HG03060 (cell line): ENCODE data around the gene CERS6.
A peak's percentile ranks its signal among the peaks of the same experiment; 100 is the strongest.
"Not testable (repeated sequence)": the region's sequence is repeated elsewhere in the genome, so short reads cannot be mapped to it uniquely, and the experiment has no call there.

Experiments used
- ATAC-seq: cut with Tn5 transposase; IDR thresholded peaks from one replicate; pipeline ENCODE4 v1.9.1; 2021; ENCODE audit warnings: low read depth, moderate number of reproducible peaks; ENCODE audit not compliant: unreplicated experiment

Gene CERS6

GRCh38 chr2:168455645-168456520 lies at the start of gene CERS6:
Gene CERS6, plus strand, starts transcription at chr2:168456272. Its CDS starts 177 bp downstream, at chr2:168456449.
- ATAC-seq, result peak; percentile 75

DNA sequence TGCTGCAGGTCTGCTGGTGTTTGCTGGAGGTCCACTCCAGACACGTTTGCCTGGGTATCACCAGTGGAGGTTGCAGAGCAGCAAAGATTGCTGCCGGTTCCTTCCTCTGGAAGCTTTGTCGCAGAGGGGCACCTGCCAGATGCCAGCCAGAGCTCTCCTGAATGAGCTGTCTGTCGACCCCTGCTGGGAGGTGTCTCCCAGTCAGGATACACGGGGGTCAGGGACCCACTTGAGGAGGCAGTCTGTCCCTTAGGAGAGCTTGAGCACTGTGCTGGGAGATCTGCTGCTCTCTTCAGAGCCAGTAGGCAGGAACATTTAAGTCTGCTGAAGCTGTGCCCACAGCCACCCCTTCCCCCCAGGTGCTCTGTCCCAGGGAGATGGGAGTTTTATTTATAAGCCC lies 43.8 kb upstream of the CERS6 start:
- ATAC-seq, result not testable (repeated sequence)

GRCh38 chr2:168413101-168413500 lies 43.0 kb upstream of the CERS6 start:
- ATAC-seq, result not testable (repeated sequence)

DNA sequence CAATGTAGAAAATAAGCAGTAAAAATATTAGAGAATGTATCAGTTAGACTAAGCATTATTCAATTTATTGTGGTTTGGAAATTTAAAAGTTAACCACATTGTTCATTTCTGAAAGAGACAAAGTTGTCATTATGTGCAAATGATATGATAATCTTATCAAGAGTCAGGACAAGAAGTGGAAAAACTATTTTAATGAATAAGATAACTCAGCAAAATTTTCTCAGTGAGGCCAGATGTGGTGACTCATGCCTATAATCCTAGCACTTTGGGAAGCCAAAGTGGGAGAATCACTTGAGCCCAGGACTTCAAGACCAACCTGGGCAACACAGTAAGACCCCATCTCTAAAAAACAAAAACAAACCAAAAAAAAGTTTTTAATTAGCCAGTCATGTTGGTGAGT lies 39.5 kb upstream of the CERS6 start:
- ATAC-seq, result no peak

GRCh38 chr2:168422584-168422983 lies 33.5 kb upstream of the CERS6 start:
- no peak for ATAC-seq

DNA sequence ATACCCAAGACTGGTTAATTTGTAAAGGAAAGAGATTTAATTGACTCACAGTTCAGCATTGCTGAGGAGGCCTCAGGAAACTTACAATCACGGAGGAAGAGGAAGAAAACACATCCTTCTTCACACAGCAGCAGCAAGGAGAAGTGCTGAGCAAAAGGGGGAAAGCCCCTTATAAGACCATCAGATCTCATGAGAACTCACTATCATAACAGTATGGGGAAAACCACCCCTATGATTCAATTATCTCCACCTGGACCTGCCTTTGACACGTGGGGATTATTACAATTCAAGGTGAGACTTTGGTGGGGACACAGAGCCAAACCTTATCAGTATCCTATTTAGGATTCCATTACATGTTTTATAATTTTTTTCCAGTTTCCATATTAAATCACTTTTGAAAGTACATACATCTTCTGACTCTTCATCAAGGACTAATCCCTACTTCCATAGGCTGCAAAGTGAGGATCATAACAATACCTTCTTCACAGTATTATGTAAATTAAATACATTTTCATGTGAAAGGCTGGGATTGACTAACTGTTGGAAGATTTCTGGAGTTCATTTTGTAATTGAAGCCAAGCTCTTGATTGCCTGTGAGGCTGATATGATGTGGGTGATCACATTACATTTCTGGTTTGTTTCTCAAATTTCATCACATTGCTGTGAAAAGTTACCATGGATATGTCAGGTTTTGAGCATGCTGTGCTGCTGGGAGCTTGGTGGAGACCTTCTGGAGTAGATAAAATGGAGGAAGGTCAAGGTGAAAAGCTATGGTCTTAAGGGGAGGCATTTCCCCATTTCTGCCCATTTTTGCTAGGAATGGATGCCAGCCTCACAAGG lies 31.7 kb upstream of the CERS6 start:
- ATAC-seq, result no peak

GRCh38 chr2:168424971-168425370 lies 31.1 kb upstream of the CERS6 start:
- ATAC-seq, result no peak

- ATAC-seq, result no peak
These were observed 29.2 kb upstream of the CERS6 start for GRCh38 chr2:168426861-168427260.

DNA sequence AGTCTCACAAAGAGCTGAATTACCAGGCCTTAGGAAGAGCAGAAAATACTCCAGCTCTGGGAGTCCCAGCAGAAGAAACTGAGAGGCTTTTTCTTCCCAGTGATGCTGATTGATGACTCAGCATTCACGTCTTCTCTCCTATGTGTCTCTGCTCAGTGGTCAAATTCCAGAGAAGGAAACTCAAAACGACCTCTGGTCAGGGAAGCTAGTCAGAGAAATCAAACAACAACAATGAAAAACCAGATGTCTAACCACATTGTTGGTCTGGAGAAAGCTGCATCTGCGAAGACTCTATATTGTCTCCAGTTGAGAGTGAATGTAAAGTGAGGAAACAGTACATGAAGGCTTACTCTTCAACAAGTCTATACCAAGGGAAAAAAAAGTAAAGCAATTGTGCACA lies 28.6 kb upstream of the CERS6 start:
- no peak for ATAC-seq

DNA sequence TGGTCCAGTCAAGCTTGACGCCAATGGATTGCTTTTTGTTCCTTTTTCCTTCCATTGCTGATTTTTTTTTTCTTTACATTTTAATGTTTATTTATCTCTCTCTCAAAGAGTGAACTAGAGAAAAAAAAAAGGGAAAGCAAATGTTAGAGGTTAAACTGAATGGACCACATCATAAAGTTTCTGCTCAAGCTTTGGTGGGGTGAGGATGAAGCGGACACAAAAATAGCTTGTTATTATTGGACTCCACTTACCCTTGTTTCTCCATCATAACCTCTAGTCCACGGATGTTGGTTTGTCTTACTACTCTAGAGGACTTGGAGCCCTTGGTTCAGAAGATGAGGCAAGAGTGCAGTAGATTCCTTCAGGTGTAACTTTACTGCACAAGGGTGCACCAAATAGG lies 27.6 kb upstream of the CERS6 start:
- no peak for ATAC-seq

DNA sequence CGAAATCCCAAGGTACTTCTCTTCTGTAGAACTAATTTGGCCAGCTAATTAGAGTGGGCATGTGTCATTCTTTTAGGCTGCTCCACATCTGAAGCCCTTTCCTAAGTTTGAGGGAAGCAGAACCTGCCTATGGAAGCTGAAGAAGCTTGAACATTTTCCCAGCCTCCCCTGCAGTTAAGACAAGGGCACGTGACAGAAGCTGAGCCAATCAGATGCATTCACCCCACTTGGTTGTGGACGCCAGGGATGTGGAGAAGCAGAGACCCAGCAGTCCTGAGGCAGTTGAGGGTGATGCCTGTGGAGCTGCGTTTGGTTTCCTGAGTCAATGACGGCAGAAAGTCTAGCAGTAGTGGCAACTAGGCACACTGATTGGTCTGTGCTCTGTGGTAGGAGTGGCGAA lies 26.1 kb upstream of the CERS6 start:
- no peak for ATAC-seq

DNA sequence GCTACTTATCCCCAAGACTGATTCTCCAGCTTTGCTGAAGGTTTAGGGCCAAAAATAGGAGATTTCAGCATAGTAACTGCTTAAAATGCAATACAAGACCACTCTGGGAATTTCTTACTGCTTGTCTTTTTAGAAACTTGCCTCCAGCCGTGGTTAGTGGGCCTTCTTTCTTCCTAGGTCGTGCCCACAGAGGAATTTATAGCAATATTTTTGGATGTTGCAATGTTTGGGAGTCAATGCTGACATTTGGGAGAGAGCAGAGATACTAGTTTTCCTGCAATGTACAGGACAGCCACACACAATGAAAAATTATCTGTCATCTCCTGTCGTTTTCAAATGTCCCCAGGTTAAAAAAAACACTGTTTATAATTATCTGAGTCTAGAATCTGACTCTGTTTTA lies 25.6 kb upstream of the CERS6 start:
- ATAC-seq, result no peak

DNA sequence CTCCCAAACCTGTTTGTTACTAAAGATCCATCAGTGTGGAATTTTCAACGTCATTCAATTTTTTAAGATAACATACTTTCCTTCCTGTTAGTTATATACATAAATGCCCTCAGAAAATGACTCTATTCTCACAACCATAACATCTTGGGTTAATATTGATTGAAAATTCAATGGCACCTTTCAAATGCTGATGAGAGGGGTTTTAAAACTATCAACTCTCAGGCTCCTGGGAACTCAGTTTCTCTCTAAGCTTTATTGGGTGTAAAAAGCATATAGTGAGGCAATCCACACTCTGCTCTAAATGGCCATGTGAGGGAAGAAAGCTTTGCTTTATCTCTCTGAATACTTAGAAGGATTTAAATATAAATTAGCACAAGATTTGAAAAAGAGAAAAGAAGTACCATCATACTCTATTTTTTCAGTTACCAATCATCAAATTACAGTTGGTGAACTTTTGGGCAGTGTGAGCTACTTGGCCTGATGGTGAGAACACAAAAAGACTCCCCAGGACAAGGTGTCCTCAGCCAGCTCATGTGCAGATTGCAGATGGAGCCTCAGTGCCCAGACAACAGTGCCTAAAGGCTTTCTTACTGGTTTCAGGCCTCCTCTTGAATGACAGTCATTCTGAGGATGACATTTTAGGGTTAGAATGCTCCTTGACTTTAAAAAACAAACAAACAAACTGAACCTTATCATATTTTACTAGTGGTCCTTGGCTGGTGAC lies 24.6 kb upstream of the CERS6 start:
- no peak for ATAC-seq

- no peak for ATAC-seq
These were observed 24.0 kb upstream of the CERS6 start for GRCh38 chr2:168432100-168432499.

GRCh38 chr2:168432565-168433186 lies 23.4 kb upstream of the CERS6 start:
- no peak for ATAC-seq

DNA sequence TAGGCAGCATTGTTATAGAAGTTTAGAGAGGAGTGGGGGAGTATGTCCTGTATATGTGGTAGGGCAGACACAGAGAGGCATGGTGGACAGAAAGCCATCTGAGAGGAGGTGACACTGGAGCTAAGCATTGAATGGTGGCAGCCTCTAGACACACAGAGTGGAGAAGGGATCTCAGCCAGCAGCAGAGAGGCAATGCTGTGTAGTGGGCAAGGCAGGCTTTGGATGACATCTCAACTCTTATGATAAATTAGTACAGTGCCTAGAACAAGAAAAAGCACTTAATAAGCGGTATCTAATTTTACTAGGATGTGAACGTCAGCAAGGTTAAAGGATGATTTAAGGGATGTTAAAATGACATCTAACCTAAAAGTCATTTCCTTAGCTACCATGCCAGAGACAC lies 22.5 kb upstream of the CERS6 start:
- no peak for ATAC-seq

- no peak for ATAC-seq
These were observed 21.9 kb upstream of the CERS6 start for GRCh38 chr2:168434146-168434545.

DNA sequence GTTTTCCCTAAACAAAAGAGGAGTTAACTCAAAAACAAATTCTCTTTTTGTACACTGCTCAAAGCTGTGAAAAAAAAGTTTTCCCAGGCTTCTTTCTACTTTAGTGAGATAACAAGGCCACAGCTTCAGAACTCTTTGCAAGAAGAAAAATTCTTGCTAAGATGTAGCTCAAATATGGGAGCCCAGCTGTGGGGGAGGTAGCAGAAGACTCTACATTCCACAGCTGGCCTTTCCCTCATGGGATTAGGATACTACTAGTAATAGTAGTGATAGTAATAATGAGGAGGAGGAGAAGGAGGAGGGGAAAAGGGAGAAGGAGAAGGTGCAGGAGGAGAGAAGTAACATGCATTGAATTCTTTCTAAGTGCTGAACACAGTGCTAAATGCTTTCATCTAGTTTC lies 19.2 kb upstream of the CERS6 start:
- ATAC-seq, result no peak

DNA sequence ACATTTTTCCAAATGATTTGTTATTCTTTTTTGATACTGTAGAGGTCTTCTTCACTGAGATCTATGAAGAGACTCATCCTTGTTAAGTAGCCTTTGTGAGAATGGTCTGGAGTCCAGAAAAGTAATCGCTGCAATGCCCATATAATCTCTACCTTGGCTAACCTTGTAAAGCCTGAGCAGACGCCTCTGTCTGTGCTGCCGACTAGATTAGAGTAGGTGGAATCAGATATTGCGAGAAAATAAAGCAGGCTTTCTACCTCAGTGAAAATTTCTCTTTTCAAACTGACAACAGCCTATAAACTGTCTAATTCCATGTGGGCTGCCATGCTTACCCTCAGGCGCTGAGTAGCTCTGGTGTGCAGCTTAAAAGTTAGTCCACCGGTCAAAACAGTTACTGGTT lies 17.5 kb upstream of the CERS6 start:
- no peak for ATAC-seq

- no peak for ATAC-seq
These were observed 16.5 kb upstream of the CERS6 start for GRCh38 chr2:168439536-168439935.
